ENCODE results near the gene PARVG.

Gene PARVG, protein sequence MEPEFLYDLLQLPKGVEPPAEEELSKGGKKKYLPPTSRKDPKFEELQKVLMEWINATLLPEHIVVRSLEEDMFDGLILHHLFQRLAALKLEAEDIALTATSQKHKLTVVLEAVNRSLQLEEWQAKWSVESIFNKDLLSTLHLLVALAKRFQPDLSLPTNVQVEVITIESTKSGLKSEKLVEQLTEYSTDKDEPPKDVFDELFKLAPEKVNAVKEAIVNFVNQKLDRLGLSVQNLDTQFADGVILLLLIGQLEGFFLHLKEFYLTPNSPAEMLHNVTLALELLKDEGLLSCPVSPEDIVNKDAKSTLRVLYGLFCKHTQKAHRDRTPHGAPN

DNA sequence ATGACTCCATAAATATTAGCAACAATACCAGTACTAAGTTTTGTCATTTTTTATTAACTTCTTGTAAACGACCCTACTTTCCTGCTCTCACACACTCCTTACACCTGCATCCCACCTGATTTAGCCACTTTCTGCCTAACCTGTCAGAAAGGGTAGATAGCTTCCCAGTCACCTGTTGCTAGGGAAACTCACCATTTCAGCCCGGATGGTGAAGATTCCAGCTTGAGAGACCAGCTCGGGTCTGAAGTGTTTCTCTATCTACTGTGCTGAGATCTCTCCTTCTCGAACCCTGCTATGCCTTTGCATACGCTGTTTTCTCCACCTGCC, at the start of gene PARVG:
TSS of gene PARVG (plus strand) at position 220 of the 327 bp plus-strand sequence. CDS start 2,405 bp downstream, outside the sequence.
- peak; percentile 13 for DNase-seq

DNA sequence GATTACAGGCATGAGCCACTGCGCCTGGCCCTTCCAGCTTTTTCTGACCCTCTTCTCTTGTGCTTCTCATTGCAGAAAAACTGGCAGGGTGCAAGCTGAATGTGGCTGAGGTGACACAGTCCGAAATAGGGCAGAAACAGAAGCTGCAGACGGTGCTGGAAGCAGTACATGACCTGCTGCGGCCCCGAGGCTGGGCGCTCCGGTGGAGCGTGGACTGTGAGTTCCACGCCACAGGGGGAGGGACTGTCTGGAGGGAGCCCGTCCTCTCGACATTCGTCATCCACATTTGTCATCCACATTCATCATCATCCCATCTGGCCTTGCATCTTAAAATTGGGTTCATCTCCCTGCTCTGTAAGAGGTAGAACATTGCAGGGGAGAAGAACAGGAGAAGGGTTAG, 49.3 kb upstream of the PARVG start:
- no peak for DNase-seq

DNA sequence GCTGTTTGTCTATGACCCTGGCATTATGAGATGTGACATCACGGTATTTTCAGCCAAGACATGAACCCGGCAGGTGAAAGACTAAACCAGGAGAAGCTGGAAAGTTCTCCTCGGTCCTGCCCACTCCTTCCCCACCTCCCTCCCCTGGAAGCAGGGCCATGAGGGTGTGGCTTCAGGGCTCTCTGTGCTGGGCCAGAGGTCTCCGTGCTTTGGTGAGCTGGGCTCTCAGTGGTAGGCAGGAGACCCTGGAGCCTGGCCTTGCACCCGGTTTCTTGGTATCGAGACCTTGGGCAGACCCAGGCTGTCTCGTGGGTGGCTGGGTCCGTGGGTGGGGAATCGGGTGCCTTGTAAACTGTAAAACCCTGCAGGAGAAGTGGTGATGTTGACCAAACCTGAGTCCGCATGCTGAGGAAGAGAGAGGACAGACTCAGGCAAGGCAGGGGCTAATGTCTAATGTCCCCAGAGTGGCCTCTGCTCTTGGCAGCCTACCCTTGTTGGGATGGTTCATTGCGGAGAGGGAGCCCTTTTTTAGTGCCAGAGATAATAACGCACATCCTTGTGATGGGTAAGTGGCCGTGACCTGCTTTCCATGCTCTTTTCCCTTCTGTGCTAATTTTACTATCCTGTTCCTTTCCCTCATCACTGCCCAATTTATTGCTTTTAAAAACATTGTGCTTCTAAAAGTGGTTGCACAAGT, 48.6 kb upstream of the PARVG start:
- DNase-seq = no peak

DNA sequence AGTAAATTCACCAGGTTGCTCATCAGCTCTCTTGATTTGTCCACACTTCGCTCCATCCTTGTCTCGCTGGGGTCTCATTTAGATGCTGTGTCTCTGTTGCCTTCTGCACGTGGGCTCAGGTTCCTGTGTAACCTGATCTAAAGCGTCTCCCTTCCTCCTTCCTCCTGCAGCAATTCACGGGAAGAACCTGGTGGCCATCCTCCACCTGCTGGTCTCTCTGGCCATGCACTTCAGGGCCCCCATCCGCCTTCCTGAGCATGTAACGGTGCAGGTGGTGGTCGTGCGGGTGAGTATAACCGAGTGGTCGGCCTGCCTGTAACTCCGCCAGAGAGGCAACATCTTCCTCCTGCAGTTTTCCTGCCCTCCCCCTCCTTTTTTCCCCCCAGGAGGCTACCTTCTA, 48.0 kb upstream of the PARVG start:
- DNase-seq = no peak

DNA sequence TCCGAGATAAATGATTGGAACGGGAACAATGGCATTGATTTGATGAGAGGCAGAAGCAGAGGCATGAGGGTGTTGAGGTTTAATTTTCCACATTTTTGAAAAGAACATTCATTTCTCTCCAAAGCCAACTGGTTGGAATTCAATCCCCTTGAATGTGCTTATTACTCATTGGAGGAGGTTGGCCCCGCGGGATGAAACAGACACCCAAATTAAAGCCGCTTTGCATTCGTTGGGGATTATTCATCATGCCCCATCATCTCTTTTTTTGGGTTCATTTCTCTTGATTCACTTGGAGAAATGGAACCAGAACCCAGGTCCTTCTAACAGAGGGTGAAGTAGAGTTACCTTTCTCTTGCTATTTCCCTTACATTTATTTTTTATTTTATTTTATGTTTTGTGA, 47.6 kb upstream of the PARVG start:
- no peak for DNase-seq

DNA sequence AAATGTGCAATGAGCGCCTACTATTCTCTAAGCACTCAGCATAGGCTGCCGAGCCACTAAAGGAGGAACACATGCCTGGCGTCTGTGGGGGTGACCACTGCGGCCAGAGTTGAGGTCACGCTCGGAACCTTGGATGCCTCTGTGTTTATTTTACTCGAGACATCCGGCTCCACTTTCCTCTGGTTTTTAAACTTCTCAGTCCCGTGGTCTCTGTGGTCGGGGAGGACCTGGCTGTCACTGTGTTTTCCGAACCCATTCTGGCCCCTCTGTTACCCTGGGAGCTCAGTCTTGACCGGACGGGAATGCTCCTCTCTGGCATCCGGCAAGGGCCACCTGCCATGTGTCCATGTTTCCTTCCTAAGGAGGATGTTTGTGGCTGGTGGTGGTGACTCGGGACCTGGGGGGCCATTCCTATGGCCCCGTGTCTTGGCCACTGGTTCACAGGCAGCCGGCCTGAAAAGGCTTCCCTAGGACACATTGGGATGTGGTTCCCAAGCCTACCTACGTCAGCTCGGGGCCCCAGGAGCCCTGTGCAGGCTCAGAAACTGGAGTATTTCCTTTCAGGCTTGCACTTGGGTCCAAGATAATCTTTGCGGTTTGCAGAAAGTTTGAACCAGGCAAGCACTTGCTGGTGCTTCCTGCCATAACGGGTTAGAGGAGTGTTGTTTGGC, 46.7 kb upstream of the PARVG start:
- DNase-seq = no peak

DNA sequence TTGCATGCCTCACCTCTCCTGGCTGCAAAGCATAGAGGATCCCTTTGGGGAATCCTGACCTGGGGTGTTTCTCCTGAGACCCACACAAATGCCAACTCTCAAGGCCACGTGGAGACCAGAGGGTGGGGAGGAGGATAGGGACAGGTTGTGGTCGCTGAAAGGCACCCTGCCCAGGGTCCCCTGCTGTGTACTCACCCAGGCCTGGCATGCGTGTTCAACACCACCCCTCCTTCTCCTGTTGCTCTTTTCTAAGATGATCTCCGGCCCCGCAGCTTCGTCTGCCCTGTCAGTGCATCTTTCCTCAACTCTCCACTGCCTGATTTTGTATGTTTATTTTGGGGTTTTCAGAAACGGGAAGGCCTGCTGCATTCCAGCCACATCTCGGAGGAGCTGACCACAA, 44.6 kb upstream of the PARVG start:
- no peak for DNase-seq

DNA sequence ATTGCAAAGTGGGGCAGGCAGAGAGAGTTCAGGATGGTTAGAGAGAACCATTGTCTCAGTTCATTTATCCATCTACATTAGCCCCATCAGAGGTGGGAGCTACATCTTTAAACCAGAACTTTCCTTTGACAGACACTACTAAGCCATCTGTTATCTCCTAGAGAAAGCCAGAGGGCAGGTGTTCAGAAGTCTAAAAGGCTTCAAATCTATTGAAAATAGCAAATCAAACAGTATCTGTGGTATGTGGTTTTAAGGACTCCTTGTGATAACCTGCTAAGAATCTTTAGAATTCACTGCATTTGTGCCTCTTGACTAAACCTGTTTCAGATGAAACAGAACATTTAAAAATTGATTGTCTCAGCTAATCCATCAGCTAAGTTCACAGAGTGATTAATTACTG, 43.9 kb upstream of the PARVG start:
- DNase-seq = no peak

DNA sequence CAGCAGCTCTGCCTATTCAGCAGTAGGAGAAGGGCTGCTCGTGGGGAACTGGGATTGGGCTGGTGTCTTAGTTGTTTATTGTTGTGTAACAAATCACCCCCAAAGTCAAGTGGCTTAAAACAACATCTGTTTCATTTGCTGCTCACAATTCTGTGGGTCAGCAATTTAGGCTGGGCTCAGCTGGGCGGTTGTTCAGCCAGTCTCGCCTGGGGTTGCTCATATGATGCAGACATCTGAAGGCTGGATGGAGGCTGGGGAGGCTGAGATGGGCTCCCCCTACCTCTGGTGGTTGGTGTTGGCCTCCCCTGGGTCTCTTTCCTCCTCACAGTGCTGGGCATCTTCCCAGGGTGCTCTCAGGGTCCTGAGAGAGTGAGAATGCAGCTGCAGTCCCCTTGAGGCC, 43.3 kb upstream of the PARVG start:
- no peak for DNase-seq

DNA sequence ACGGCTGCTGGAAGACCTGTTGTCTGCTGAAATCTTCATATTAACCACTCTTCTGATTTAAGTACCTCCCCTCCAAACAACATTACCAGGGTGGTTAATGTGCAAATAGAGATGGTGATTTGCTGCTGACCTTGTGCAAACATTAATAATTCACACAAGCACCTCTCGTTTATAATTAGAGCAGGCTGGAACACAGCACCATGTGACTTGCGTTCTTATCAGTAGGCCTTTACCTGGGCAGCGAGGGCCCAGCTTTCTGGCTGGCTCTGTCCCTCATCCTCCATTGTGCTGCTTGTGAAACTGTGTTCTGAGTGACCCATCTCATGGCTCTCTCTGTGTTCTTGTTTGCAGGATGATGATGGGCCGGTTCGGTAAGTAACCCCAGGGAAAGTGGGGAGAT, 41.0 kb upstream of the PARVG start:
- DNase-seq = no peak

DNA sequence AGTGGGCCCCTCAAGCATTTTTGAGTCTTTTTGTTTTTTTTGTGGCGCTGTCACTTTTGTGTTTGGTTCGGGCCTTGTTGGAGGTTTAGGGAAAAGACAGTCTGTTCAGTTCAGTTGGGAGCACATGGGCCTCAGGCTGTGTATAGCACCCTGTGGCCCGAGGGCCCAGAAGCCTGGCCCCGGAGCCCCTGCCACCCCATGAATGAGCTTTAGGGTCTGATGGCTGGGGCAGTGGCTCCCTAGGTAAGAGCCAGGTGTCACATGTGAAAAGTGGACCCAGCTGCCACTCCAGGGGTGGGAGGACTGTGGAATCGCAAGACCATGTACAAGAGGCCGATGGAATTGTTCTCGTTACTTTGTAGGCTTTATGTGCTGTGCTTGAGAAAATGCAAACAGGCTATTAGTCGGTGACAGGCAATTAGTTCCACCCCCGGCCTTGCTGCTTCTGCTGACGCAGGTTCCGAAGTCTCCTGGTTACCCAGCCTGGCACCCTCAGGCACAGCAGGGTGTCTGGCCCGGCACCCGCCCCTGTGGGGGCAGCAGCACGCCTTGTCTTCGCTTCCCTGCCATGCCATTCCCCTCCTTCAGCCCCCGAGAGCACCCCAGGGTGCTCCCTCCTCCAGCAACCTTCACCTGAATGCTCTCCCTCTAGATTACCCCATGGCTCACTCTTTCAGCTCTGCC, 38.2 kb upstream of the PARVG start:
- no peak for DNase-seq

DNA sequence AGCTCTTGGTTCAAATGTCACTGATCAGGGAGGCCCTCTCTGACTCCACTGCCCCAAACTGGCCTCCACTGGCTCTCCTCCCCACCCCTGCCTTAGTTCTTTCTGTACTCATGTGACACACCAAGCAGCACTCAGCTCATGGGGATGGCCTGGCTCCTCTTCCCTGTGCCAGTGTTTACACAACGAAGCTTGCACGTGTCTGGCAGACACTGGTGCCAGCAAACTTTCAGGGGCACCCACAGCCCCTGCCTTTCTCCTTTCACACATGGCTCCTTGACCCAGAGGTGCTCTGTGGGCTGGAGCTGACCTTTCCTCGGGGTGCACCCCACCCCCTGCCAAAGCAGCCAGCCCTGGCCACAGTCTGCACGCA, 37.6 kb upstream of the PARVG start:
- DNase-seq = no peak

DNA sequence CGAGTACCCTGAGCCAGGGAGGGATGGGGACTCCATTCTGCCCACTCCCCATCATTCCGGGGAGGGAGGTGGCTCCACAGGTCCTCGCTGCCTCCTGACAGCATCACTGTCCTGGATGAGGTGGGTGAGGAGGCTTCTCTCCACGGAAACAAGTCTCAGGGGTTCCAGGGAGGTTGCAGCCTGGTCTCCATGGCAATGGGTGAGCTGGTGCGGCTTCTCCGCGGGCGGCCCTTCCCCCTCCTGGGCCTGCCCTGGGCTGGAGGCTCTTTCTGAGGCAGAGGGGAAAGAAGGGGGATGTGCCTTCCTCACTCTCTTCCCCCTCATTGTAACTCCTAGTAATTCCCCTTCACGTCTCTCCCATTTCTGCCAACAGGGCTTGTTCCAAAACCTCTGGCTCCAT, 37.1 kb upstream of the PARVG start:
- no peak for DNase-seq

DNA sequence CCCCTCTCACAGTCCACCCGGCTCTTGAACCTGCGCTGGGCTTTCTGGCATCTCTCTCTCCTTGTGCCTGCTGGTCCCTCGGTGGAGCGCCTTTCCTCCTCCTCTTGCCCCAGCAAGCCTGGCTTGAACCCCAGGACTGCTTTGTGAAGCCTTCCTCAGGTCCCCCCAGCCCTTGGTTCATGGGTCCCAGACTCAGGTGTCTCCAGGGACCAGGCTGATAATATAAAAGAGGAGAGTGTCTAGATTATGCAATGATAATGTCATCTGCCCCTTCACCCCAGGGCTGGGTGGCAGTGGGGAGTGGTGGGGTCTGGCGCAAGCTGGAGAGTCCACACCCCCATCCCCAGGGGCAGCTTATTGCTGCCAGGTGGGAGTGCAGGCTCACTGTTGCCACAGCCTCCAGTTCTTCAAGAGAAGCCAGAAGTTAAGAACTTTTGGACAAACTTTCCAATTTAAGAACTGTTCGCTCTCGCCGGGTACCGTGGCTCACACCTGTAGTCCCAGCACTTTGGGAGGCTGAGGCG, 36.6 kb upstream of the PARVG start:
- DNase-seq = no peak

DNA sequence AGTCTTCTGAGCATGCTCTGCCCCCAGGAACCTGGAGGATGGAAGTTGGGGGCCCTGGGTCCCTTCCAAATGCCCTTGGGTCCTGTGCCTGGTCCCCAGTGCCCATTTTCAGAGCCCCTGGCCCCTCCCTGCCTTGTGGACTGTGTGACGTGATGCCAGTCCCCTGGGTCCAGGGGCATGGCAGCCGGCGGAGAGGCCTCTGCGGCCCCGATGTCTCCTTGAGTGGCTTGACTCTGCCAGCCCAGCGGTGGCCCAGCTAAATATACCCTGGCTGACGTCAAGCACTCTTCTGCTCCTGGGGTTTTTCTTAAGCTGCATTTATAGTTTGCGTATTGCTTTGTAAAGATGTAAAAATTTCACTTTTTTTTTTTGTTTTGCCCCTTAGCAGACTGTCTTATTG, 35.2 kb upstream of the PARVG start:
- DNase-seq = no peak

DNA sequence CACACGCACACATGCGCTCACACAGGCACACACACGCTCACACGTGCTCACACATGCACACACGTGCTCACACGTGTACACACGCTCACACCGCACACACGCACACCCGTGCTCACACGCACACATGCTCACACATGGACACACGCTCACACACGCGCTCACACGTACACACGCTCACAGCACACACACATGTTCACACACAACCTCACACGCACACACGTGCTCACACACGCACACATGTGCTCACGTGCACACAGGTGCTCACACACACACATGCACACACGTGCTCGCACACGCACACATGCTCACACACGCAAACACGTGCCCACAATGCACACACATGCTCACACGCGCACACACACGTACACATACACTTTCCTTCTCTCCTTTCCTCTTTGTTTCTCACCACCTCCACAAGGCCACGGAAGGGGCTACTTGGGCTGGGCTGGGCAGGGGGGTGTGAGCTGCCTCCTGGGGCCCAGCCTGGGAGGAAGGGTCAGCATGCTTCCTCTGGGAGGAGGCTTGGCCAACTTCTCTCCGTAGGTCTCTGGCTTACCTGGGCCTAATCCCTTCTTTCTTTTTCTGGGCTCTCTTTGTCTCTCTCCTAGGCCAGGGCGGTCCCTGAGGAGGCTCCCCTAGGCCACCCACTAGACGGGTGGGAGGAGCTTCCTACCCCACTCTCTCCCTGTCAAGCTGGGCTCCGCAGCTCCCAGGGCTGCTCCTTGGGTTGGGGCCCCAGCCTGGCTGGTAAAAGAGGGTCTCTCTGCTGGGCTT, 34.5 kb upstream of the PARVG start:
- DNase-seq = no peak

DNA sequence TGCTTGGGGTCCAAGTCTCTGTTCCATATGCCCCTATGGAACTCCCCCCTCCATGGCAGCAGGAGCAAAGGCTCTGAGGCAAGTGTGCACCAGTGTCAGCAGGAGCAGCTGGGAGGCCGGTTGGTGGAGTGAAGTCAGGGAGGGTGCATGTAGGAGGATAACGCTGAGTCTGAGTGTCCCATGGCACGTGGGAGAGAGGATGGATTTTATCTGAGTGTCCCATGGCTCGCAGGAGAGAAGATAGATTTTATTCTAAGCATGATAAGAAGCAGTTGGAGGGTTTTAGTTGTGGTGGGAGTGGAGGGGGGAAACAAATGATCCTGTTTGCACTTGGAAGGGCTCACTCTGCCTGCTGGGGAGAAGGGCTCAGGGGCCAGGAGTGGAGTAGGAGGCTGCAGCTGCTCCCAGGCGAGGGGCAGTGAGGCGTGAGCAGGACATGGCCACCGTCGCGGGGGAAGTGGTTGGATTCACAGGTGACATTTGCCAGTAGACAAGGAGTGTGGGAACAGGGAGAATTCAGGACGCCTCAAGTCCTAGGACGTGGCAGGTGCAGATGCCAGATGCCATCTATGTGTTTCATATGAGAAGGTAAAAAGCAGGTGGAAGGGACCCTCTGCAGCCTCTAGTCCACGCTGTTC, 33.6 kb upstream of the PARVG start:
- DNase-seq = no peak

DNA sequence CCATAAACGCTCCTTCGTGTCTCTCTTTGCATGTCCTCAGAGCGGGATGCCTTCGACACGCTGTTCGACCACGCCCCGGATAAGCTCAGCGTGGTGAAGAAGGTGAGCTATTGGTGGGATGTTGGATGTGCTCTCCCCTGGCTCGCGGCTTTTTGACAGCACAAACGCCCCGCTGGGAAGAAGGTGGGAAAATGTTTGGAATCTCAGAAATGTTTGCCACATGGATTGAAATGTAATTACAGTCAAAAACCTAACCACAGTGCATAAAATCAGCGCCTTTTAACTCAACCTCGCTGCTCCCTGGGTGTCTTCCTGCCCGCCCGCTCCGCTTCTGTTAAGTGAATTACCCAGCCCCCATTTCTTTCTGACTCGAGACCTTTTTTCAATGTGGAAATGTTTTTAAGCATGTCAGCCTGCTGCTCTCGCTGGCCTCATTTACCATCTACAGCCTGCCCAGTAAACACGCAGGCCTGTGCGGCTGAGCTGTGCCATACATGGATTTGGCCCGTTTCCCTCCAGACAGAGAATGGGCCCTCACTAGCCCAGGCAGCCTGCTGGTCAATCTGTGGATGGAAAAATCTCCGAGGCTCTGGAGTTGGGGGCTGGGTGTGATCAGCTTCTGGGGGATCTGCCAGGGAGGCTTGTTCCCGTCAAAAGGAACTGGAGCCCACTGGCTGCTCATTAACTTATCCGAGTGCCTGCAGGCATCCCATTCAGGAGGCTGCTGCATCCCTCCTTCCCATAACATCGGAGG, 32.7 kb upstream of the PARVG start:
- no peak for DNase-seq

DNA sequence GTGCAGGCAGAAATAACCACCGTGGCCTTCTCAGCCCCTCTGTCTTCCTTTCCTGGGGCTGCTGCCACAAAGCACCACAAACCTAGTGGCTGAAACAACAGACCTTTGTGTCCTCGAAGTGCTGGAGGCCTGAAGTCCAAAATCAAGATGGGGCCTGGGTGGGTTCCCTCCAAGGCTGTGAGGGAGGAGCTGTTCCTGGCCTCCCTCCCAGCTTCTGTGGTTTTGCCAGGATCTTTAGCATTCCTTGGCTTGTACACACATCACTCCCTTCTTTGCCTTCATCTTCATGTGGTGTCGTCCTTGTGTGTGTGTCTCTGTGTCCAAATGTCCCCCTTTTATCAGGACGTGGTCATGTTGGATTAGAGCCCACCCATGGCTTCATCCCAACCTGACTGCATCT, 29.0 kb upstream of the PARVG start:
- DNase-seq = no peak

DNA sequence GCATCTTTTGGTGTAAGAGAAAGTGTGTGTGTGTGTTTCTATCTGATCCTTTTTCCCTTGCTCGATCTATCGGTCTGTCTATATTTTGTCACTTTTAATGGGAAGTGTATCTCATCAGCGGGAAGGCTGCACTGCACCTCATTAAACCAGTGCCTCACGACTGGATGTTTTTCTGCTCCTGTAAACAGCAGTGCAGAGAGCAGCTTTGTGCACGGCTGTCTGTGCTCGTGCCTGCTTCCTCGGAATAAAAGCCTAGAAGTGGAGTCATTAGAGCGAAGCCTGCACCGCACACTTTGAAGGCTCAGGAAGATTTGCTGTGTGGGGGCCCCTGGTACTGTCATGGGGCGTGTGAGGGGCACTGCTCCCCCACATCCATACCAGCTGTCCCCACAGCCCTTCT, 27.0 kb upstream of the PARVG start:
- DNase-seq = no peak

DNA sequence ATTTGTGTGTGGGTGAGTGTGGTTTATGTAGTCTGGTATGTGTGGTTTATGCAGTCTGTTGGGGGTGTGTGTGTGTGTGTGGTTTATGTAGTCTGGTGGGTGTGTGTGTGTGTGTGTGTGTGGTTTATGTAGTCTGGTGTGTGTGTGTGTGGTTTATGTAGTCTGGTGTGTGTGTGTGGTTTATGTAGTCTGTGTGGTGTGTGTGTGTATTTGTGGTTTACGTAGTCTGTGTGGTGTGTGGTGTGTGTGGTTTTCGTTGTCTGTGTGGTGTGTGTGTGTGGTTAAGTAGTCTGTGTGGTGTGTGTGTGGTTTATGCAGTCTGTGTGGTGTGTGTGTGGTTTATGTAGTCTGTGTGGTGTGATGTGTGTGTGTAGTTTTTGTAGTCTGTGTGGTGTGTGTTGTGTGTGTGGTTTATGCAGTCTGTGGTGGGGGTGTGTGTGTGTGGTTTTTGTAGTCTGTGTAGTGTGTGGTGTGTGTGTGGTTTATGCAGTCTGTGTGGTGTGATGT, 26.2 kb upstream of the PARVG start:
- no peak for DNase-seq
